Brain microvascular endothelial cell (primary cell): Measurements from ENCODE around the gene BBS7.
A peak's percentile ranks its signal among the peaks of the same experiment; 100 is the strongest.

ENCODE experiments used
- DNase-seq: peaks from one replicate; pipeline ENCODE4 v3.0.0-alpha.2; 2020
- H3K27ac ChIP-seq: fragments of 250-450 bp; sonication (Bioruptor Pico); 2 replicates; pipeline ENCODE4 v1.5.1; 2020; ENCODE audit warnings: mild to moderate bottlenecking, moderate library complexity
- H3K27me3 ChIP-seq: fragments of 250-450 bp; sonication (Bioruptor Pico); replicated peaks from 2 replicates; pipeline ENCODE4 v1.5.1; 2020; ENCODE audit warnings: mild to moderate bottlenecking
- H3K36me3 ChIP-seq: fragments of 250-450 bp; sonication (Bioruptor Pico); replicated peaks from 2 replicates; pipeline ENCODE4 v1.5.1; 2020; ENCODE audit warnings: mild to moderate bottlenecking
- H3K4me3 ChIP-seq: 2 replicates; pipeline ENCODE4 v1.5.1; 2011; ENCODE audit warnings: low read depth, mild to moderate bottlenecking, control low read depth, low read length, moderate library complexity
- CTCF ChIP-seq: IDR thresholded peaks from 2 replicates; pipeline ENCODE4 v1.5.1; 2011; ENCODE audit warnings: low read depth, mild to moderate bottlenecking, moderate library complexity, low read length, control low read depth, inconsistent platforms; ENCODE audit errors: missing control alignments
- in situ Hi-C: cut with HindIII; loops from 2 replicates; pipeline ENCODE4 v1.10.0; 2017; ENCODE audit warnings: low sequenced_read_pairs, low pct_ligation_motif_present

The BBS7 gene

GRCh38 chr4:121789960-121790829 lies 80.1 kb downstream of the BBS7 start:
- Histone ChIP-seq H3K4me3 (no peak overlapping the region), H3K27ac (peak overlapping the region; percentile 73), H3K36me3 (no peaks in the 10 kb centered on the region), H3K27me3 (no peaks in the 10 kb centered on the region)
- in situ Hi-C loops = no loop called here
- no peak for TF ChIP-seq CTCF
- peak; percentile 49 for DNase-seq

GRCh38 chr4:121789455-121789854 lies 80.8 kb downstream of the BBS7 start:
- Histone ChIP-seq H3K27me3 (no peaks in the 10 kb centered on the region), H3K4me3 (no peak overlapping the region), H3K27ac (peak overlapping the region; percentile 73), H3K36me3 (no peaks in the 10 kb centered on the region)
- no peak for DNase-seq
- no peak for TF ChIP-seq CTCF
- in situ Hi-C loops = no loop called here

GRCh38 chr4:121788896-121789295 lies 81.4 kb downstream of the BBS7 start:
- no peak overlapping the region for H3K4me3 ChIP-seq
- in situ Hi-C loops = no loop called here
- no peak for DNase-seq
- H3K27ac ChIP-seq = no peak overlapping the region
- no peak for TF ChIP-seq CTCF
- no peaks in the 10 kb centered on the region for H3K36me3 ChIP-seq
- no peaks in the 10 kb centered on the region for H3K27me3 ChIP-seq

- DNase-seq = no peak
- Histone ChIP-seq H3K36me3 (no peaks in the 10 kb centered on the region), H3K4me3 (no peak overlapping the region), H3K27me3 (no peaks in the 10 kb centered on the region), H3K27ac (no peak overlapping the region)
- TF ChIP-seq CTCF = no peak
- in situ Hi-C loops = no loop called here
These were observed 84.1 kb downstream of the BBS7 start for GRCh38 chr4:121786221-121786620.

GRCh38 chr4:121785479-121785878 lies 84.8 kb downstream of the BBS7 start:
- Histone ChIP-seq H3K27me3 (no peaks in the 10 kb centered on the region), H3K4me3 (no peak overlapping the region), H3K27ac (peak overlapping the region; percentile 91), H3K36me3 (no peaks in the 10 kb centered on the region)
- no peak for DNase-seq
- in situ Hi-C loops = no loop called here
- TF ChIP-seq CTCF = no peak
